HepG2 (cell line): ENCODE results near the gene RANBP17. TPM values are rescaled to one million over a fixed set of nuclear protein-coding genes. Genes with fewer than 3 reads are reported as not detected.

Experiments used
- FLYWCH1 ChIP-seq: sonication (generic); formaldehyde crosslinking; IDR thresholded peaks from 2 replicates; pipeline ENCODE4 v1.8.1; 2023; ENCODE audit warnings: mild to moderate bottlenecking, missing genetic modification reagents
- RELA ChIP-seq: sonication (generic); formaldehyde crosslinking; IDR thresholded peaks from 2 replicates; pipeline ENCODE4 v1.4.0; 2020; ENCODE audit warnings: missing genetic modification reagents
- SETDB1 ChIP-seq: sonication (generic); formaldehyde crosslinking; IDR thresholded peaks from 2 replicates; pipeline ENCODE4 v1.5.1; 2020; ENCODE audit warnings: missing genetic modification reagents, mild to moderate bottlenecking, borderline replicate concordance
- SOX6 ChIP-seq, 2 experiments: fragments of 450-650 bp in 1 of 2; sonication (generic) in 1 of 2; formaldehyde crosslinking in 1 of 2; IDR thresholded peaks; 2 replicates each; pipeline versions ENCODE4 v1.4.0 to v1.6.1; 2017 to 2020; ENCODE audit warnings: antibody characterized with exemption in 1 of 2, mild to moderate bottlenecking in 1 of 2, missing genetic modification reagents in 1 of 2
- polyA plus RNA-seq, 8 experiments: library from polyadenylated mRNA; depleted of rRNA in 3 of 8; stranded (reverse) in 7 of 8; unstranded in 1 of 8; fragments of >200 nt; fragmentation: Illumina TruSeq in 4 of 8; extraction: Trizol in 4 of 8; gene quantifications; 2 replicates each; pipeline versions ENCODE4 v1.2.1 to v1.2.3, GENCODE V29; 2011 to 2016; ENCODE audit warnings: low read depth in 4 of 8, missing spikeins in 1 of 8, mixed read lengths in 1 of 8; ENCODE audit not compliant: insufficient read depth in 1 of 8
- total RNA-seq, 5 experiments: library from RNA; depleted of rRNA; stranded (reverse); fragments of >200 nt; fragmentation: Illumina TruSeq; extraction: Trizol; gene quantifications; 2 replicates each; pipeline ENCODE4 v1.2.3, GENCODE V29; 2016; ENCODE audit warnings: low read depth in 1 of 5
- TF ChIP-seq, protein P1 (sequence below): sonication (generic); formaldehyde crosslinking; IDR thresholded peaks from 2 replicates; pipeline ENCODE4 v1.4.0; 2020; ENCODE audit warnings: missing genetic modification reagents
- TF ChIP-seq, protein P2 (sequence below): sonication (generic); formaldehyde crosslinking; IDR thresholded peaks from 2 replicates; pipeline ENCODE4 v1.4.0; 2020; ENCODE audit warnings: mild to moderate bottlenecking, missing genetic modification reagents

The RANBP17 gene
- total and polyA plus RNA-seq, 2 of the 13 experiments (the other 11 are each of a cell fraction or from before 2014, with no cell fraction given) = not detected

DNA sequence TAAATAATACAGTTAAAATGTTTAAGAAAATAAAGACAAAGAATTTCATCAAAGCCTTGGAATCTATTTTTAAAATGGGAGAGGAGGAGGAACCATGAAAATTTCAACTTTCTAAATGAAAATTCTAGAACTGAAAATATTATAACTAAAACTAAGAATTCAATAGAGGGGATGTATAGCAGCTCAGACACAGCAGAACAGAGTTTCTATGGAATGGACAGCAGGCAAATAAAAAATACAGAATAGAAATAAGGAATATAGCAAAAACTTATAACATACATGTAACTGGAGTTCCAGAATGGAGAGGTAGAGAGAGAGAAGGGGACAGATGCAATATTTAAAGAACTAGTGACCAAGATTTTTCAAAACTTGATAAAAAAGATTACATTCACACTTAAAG lies 1.4 kb upstream of the RANBP17 start (continued):
- TF ChIP-seq, protein P1, sequence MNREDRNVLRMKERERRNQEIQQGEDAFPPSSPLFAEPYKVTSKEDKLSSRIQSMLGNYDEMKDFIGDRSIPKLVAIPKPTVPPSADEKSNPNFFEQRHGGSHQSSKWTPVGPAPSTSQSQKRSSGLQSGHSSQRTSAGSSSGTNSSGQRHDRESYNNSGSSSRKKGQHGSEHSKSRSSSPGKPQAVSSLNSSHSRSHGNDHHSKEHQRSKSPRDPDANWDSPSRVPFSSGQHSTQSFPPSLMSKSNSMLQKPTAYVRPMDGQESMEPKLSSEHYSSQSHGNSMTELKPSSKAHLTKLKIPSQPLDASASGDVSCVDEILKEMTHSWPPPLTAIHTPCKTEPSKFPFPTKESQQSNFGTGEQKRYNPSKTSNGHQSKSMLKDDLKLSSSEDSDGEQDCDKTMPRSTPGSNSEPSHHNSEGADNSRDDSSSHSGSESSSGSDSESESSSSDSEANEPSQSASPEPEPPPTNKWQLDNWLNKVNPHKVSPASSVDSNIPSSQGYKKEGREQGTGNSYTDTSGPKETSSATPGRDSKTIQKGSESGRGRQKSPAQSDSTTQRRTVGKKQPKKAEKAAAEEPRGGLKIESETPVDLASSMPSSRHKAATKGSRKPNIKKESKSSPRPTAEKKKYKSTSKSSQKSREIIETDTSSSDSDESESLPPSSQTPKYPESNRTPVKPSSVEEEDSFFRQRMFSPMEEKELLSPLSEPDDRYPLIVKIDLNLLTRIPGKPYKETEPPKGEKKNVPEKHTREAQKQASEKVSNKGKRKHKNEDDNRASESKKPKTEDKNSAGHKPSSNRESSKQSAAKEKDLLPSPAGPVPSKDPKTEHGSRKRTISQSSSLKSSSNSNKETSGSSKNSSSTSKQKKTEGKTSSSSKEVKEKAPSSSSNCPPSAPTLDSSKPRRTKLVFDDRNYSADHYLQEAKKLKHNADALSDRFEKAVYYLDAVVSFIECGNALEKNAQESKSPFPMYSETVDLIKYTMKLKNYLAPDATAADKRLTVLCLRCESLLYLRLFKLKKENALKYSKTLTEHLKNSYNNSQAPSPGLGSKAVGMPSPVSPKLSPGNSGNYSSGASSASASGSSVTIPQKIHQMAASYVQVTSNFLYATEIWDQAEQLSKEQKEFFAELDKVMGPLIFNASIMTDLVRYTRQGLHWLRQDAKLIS = no peak
- no peak for TF ChIP-seq FLYWCH1 (CRISPR knock-in tag)
- TF ChIP-seq SOX6 (IDR thresholded peaks at IDR 0.05) = no peak
- TF ChIP-seq SOX6 (CRISPR knock-in tag; IDR thresholded peaks at IDR 0.05) = no peak
- TF ChIP-seq RELA (CRISPR knock-in tag) = no peak
- TF ChIP-seq, protein P2, sequence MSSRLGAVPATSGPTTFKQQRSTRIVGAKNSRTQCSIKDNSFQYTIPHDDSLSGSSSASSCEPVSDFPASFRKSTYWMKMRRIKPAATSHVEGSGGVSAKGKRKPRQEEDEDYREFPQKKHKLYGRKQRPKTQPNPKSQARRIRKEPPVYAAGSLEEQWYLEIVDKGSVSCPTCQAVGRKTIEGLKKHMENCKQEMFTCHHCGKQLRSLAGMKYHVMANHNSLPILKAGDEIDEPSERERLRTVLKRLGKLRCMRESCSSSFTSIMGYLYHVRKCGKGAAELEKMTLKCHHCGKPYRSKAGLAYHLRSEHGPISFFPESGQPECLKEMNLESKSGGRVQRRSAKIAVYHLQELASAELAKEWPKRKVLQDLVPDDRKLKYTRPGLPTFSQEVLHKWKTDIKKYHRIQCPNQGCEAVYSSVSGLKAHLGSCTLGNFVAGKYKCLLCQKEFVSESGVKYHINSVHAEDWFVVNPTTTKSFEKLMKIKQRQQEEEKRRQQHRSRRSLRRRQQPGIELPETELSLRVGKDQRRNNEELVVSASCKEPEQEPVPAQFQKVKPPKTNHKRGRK (CRISPR knock-in tag) = no peak
- no peak for TF ChIP-seq SETDB1 (CRISPR knock-in tag)
